ENCODE measurements around the gene ATG2B. TPM values are rescaled to one million over a fixed set of nuclear protein-coding genes. Genes with fewer than 3 reads are reported as not detected.
A peak's percentile ranks its signal among the peaks of the same experiment; 100 is the strongest.
"Not testable (repeated sequence)": the region's sequence is repeated elsewhere in the genome, so short reads cannot be mapped to it uniquely, and the experiment has no call there.

ATG2B gene
- total RNA-seq, 1 experiment from 2014 or later, result 7.3 TPM

DNA sequence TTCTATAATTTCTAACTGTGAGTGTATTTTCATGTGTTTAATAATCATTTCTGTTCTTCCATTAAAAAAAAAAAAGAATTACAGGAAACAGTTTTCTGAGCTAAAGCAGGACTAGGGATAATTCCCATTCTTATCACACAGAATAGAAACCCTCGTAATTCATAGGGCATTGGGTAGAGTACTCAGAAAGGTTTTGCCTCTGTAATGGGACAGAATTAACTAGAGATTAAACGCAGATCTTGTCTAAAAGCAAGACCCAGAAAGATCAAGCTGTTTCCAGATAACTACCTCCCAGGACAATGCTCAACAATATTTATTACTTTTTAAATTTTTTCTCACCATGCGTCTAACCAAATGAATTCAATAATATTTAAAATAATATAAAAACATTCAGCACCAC is 10.4 kb upstream of the ATG2B start:
- no peak for DNase-seq (ENCODE audit: low spot score)

DNA sequence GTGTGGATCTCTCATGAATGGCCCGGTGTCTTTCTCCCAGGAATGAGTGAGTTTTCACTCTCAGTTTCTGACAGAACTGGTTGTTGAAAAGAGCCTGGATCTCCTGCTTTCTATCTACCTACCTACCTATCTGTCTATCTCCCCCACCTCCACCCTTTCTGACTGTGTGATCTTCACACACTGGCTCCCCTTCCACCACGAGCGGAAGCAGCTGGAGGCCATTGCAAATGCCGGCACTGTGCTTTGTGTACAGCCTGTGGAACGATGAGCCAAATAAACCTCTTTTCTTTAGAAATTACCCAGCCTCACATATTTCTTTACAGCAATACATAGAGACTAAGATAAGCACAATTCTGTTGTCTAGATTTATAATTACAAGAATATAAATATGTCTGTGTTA is 7.4 kb upstream of the ATG2B start:
- DNase-seq (ENCODE audit: low spot score), result no peak

DNA sequence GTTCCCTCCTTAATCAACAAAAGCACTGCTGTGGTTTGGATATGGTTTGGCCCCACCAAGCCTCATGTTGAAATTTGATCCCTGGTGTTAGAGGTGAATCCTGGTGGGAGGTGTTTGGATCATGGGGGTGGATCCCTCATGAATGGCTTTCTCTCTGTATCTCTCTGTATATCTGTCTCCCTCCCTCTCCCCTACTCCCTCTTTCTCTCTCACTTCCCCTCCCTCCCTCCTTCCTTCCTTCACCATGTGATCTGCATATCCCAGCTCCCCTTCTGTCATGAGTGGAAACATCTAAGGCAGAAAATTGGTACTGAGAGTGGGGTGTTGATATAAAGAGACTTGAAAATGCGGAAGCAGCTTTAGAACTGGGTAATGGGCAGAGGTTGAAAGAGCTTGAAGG is 5.4 kb upstream of the ATG2B start:
- DNase-seq (ENCODE audit: low spot score), result no peak

DNA sequence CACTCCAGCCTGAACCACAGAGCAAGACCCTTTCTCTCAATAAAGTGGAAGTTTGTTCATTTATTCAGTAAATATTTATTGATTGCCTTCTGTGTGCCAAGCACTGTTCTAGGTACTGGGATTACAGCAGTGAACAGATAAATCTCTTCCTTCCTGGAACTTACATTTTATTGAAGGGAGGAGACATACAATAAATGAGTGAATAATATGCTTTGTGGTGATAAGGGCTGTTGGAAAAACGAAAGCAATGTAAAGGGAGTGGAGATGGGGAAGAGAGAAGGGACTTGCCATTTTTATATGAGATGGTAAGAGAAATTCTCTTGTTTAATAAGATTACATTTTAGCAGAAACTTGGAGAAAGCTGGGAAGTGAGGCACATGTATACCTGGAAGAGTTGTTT is 1.8 kb upstream of the ATG2B start:
- DNase-seq (ENCODE audit: low spot score), result no peak

DNA sequence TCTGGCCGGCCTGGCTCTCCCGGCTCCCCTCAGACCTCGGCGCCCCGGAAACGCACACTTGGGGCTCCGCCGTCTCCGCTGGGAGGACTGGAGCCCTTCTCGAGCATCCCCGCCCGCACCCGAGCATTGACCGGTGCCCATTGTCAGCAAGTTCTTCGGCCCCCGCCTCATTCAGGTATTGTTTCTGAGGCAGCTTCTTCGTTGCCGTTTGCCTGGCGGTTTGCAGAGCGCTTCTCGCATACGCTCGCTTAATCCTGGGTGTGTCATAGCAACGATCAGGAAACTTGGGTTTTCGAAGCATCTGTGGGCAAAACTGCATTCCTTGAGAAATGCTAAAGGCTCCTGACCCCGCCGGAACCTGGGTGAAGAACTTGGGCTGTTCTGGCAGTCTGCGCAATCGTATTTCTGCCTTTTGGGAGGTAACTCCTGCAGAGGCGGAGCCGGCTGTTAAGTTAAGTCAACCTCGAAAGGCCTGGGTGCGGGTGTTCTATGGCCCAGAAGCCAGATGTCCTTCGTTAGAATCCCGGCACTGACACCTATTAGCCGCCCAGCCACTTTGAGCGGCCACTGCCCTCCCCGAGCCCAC is 703 bp upstream of the ATG2B start:
- DNase-seq (ENCODE audit: low spot score), result peak; percentile 11

DNA sequence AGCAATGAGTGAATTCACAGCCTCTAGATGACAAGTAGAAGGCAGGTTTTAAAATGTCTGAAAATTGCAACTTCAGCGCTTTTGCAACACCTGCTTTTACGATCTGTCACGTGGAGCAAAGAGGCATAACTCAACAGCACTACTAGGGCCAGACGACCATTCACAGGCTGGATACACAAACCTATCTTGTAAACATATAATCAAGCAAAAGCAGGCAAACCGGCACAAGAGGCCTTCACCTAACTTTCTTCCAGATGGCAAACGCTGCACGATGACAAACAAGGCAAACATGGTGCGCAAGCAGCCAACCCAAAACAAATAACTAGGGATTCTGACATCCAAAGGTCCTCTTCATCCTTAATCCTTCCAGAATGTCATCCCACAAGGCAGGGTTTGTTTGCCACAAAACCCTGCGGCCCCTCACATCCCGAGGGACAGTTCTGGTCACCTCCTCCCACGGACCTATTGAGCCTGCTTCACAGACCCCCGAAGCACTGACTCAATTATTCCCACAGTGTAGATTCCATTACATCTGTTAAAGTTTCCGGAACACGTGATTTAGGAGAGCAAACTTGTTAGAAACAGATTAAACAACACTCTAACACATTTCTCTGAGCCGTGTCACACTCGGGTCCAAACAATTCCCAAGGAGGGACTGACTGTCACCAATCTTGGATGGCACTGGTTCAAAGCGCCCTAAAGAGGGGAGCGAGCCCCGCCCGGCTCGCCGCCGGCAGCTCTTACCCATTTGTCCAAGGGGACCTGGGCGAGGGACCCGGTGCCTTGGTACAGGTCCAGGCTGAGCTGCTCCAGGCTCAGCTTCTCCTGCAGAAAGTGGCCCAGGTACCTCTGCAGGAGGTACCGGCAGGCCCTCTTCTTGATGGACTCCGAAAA is 823 bp downstream of the ATG2B start:
- peak; percentile 41 for DNase-seq (ENCODE audit: low spot score)

DNA sequence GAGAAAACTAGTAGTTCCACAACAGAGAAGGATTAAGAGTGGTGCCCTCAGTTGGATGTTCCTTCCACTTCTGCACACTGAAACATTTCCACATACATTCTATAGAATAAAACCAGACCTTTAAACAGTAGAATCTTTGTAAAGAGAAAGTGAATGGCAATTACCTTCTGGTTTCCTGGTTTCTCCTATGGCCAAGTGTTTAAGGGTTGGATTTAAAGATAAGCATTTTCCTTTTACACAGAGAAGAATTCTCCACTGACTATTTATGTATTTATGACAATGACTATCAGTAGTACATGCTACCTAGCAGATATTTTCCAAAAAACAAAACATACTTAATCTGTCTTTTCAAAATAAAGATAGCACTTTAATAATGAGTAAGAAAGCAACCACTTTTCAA is 3.2 kb downstream of the ATG2B start:
- no peak for DNase-seq (ENCODE audit: low spot score)

DNA sequence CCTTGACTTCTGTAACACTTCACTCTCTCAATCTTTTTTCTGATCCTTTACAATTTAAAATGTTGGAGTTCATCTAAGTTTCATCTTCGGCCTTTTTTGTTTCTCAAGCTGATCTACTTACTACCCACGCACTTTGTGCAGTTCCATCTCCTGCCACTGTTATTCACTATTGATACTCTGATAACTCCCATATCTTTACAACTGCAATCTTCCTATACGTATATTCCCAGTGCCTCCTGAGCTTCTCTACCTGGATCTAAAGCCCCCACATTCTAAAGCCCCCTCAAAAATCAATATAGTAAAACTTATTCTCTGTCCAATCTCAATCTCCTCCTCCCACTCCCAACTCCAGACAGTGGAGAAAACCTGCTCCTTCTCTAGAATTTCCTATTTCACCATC is 5.9 kb downstream of the ATG2B start:
- DNase-seq (ENCODE audit: low spot score), result no peak

DNA sequence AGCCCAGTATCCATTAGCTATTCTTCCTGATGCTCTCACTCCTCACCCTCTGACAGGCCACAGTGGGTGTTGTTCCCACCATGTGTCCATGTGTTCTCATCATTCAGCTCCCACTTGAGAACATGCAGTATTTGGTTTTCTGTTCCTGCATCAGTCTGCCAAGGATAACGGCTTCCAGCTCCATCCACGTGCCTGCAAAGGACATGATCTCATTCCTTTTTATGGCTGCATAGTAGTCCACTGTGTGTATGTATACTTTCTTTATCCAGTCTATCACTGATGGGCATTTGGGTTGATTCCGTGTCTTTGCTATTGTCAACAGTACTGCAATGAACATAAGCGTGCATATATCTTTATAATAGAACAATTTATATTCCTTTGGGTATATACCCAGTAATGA is 8.9 kb downstream of the ATG2B start:
- no peak for DNase-seq (ENCODE audit: low spot score)

DNA sequence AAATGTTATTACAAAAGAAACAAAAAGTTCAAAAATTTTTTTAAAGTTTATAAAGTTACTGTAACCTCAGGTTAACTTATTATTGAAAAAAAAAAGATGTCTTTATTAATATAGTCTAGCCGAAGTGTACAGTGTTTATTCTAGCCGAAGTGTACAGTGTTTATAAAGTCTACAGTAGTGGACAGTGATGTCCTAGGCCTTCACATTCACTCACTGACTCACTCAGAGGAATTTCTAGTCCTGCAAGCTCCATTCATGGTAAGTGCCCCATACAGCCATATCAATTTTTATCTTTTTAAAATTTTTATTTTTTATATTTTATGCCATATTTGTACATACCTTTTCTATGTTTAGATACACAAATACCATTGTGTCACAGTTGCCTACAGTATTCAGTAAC is 10.4 kb downstream of the ATG2B start:
- no peak for DNase-seq (ENCODE audit: low spot score)

DNA sequence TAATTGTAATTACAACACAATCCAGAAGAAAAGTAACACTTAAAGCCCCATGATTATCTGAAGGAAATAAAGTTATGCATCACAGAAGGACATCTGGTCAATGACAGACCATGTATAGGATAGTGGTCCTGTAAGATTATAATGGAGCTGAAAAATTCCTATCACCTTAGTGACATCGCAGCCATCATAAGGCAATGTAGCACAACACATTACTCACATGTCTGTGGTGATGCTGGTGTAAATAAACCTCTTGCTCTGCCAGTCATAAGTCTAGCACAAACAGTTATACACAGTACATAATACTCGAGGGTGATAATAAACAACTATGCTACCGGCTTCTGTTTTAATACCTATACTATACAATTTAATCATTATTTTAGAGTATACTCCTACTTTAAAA is 11.2 kb downstream of the ATG2B start:
- no peak for DNase-seq (ENCODE audit: low spot score)

DNA sequence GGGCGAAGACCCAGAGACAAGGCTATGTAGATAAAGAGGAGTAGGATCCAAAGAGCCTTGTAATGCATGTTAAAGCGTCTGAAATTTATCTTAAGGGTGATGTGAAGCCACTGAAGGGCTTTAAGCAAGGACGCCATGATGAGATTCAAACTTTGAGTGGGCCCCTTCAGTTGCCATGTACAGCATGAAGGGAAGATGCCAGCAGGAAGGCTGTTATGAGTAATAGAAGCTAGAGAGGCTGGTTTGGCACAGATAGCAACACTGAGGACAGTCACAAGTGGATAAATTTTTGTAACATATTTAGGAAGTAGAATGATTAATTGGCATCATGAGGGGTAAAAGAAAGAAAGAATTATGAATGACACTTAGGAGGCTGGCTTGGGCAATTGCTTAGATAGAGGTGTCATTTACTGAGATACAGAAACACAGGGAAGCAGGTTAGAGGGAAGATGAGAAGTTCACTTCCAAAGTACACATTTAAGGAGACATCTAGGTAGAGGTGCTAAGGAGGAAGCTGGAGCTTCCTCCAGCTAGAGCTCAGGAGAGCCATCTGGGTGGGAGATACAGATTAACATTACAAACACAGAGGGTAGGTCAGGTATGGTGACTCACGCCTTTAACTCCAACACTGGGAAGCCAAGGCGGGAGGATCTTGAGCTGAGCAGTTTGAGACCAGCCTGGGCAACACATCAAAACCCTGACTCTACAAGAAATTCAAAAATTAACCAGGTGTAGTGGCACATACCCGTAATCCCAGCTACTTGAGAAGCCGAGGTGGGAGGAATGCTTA is 13.7 kb downstream of the ATG2B start:
- DNase-seq (ENCODE audit: low spot score), result no peak

DNA sequence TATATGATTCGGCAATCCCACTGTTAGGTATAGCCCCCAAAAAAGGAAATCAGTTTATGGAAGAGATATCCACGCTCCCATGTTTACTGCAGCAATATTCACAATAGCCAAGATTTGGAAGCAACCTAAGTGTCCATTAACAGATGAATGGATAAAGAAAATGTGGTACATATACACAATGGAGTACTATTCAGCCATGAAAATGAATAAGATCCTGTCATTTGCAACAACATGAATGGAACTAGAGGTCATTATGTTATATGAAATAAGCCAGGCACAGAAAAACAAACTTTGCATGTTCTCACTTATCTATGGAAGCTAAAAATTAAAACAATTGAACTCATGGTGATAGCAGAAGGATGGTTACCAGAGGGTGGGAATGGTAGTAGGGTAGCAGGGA is 15.2 kb downstream of the ATG2B start:
- not testable (repeated sequence) for DNase-seq (ENCODE audit: low spot score)

DNA sequence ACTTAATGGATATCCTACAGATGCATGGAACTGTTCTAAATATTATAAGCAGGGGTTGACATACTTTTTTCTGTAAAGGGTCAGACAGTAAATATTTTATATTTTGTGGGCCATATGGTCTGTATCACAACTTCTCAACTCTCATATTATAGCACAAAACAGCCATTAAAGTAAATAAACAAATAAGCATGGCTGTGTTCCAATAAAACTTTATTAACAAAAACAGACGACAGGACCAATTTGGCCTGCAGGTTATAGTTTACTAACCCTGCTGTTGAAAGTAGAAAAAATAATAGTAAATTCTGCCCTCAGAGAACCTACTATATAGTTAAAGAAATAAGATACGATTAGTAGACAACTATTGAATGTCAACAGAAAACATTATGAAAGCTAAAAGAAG is 17.5 kb downstream of the ATG2B start:
- no peak for DNase-seq (ENCODE audit: low spot score)

DNA sequence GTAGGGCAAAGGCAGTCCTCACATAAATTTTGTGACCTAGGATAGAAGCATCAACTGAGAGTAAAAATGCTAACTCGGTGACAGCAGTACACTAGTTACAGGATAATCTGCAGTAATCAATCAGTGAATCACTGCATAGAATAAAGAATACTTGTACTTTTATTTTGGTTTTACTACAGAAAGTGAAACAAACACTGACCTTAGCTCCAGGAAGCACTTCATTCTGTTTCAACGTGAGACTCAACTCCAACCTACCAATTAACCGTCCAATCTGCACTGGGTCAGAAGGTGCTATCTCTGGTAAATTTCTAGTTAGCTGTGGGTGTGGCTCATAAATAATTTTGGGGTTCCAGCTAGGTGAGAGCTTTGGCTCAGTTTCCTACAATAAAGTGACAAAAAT is 21.8 kb downstream of the ATG2B start:
- DNase-seq (ENCODE audit: low spot score), result no peak

DNA sequence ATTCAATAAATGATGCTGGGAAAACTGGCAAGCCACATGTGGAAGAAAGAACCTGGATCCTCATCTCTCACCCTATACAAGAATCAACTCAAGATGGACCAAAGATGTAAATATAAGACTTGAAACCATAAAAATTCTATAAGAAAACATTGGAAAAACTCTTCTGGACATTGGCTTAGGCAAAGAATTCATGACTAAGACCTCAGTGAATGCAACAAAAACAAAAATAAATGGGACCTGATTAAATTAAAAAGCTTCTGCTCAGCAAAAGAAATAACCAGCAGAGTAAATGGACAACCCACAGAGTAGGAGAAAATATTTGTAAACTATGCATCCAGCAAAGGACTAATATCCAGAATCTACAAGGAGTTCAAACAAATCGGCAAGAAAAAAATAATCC is 24.6 kb downstream of the ATG2B start:
- DNase-seq (ENCODE audit: low spot score), result no peak

DNA sequence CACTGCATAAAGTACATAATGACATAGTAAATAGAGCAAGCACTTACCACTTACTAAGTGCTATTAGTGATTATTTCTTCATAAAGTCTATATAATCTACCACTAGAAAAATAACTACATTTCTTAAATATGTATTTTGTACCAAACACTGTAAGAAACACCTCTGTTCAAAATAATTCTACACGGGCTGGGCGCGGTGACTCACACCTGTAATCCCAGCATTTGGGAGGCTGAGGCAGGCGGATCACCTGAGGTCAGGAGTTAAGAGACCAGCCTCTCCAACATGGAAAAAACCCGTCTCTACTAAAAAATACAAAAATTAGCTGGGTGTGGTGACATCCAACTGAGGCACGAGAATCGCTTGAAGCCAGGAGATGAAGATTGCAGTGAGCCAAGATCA is 38.9 kb downstream of the ATG2B start:
- no peak for DNase-seq (ENCODE audit: low spot score)

DNA sequence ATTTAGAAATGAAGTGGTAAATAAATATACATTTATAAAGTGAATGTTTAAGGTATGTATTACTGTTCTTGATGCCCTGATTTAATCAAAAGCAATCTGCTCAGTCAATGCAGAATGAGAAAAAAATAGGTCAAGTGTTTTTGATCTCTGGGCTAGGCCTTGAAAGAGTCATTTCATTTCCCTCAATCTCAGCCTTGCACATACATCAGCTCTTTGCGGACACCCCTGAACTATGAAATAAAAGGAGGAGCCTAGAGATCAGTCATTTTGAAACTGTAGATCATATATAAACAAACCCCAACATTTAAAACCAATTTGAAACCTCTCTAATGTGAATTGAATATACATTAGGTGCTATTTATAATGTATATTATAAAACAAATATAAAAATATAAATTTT is 42.5 kb downstream of the ATG2B start:
- DNase-seq (ENCODE audit: low spot score), result no peak

DNA sequence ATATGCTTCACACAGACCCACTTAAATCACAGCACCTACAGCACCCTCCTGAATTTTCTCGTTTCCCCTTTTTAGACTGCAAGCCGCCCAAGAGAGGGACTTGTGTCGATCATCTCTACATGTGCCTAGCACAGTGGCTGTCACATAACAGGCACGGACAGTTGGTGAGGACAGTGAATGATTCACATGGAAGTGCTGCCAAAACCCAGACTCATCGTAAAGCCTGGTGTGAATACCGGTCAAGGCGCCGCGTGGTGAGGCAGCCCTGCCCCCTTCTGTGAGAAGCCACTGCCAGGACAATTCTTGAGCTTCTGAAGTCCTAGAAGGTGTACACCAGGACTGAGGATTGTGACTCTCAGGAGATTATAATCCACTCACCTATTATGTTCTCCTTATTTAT is 44.3 kb downstream of the ATG2B start:
- DNase-seq (ENCODE audit: low spot score), result no peak

DNA sequence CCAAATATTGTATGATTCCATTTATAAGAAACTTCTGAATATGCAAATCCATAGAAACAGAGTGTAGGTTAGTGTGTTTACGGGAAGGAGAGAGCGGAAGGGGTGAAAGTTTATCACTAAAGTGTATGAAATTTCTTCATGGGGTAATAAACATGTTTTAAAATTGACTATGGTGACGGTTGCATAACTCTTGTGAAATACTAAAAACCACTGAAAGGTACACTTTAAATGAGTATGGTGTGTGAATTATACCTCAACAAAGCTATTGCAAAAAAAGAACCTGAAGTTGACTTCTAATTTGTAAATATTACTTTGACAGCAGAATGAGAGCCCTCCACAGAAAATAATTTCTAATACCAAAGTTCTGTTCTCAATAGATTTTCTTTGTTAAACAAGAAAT is 47.1 kb downstream of the ATG2B start:
- DNase-seq (ENCODE audit: low spot score), result no peak

DNA sequence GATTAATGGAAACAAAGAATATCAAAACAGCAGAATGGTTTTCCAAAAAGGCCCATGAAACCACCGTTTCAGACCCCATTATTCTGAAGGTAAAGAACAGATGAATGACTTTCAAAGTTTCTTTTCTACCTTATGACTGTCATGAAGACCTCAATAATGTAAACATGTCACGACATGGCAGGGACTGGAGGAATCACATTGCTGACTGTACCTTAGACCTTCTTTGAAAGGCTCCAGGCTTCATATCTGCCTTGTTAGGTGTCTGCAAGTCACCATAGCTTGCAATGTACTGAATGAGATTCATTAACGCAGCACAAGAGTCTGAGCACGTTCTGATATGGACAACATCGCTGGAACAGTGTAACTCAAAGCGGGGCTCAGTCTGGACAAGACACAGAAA is 52.2 kb downstream of the ATG2B start:
- DNase-seq (ENCODE audit: low spot score), result no peak

DNA sequence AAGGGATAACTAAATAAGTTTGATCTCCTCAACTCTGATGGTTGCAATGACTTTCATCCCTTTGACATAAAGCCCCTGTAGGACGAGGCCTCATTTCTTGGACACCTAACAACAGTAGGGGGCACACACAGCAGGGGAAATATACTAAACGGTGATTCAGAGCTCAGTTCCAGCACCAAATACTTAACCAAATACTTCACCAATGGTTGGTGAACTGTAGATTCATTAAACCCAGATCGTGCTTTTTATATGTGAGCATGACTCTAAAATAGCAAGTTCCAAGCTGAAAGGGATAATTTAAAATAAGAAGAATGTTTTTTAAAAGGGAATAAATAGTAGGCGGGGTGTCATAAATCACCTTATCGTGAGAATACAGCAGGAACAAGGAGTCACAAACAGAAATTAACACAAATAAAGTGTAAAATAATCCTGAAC is 53.2 kb downstream of the ATG2B start:
- DNase-seq (ENCODE audit: low spot score), result no peak
